H1 (cell line): ENCODE measurements around the gene EME2. TPM values are rescaled to one million over a fixed set of nuclear protein-coding genes. Genes with fewer than 3 reads are reported as not detected.

Source experiments
- BRCA1 ChIP-seq: IDR thresholded peaks from 2 replicates; pipeline ENCODE4 v1.6.1; 2012; ENCODE audit warnings: low read depth, low read length, improper control_type of control experiment
- CHD7 ChIP-seq: fragments of 300-600 bp; sonication (generic); IDR thresholded peaks from 2 replicates; pipeline ENCODE4 v1.7.1; 2012; ENCODE audit warnings: low read length, moderate library complexity, mild to moderate bottlenecking, inconsistent platforms; ENCODE audit not compliant: insufficient replicate concordance
- GTF2F1 ChIP-seq: IDR thresholded peaks from 2 replicates; pipeline ENCODE4 v1.6.1; 2012; ENCODE audit warnings: low read depth, low read length, improper control_type of control experiment, borderline replicate concordance
- HDAC2 ChIP-seq, 2 experiments: fragments of 300-600 bp in 1 of 2; sonication (generic) in 1 of 2; IDR thresholded peaks; 2 replicates each; pipeline ENCODE4 v1.6.1; 2011 to 2012; ENCODE audit warnings: low read depth in 2 of 2, low read length in 2 of 2, mild to moderate bottlenecking in 2 of 2, moderate library complexity in 2 of 2, borderline replicate concordance in 1 of 2, inconsistent platforms in 1 of 2
- MAFK ChIP-seq: IDR thresholded peaks from 2 replicates; pipeline ENCODE4 v1.6.1; 2012; ENCODE audit warnings: low read depth, mild to moderate bottlenecking, improper control_type of control experiment, low read length
- NANOG ChIP-seq: IDR thresholded peaks from 2 replicates; pipeline ENCODE4 v1.6.1; 2011; ENCODE audit warnings: low read length, low read depth, mild to moderate bottlenecking, inconsistent platforms; ENCODE audit not compliant: insufficient read depth, poor library complexity, severe bottlenecking
- SP4 ChIP-seq: IDR thresholded peaks from 2 replicates; pipeline ENCODE4 v1.6.1; 2012; ENCODE audit warnings: low read length, inconsistent platforms
- polyA plus RNA-seq, 7 experiments: library from polyadenylated mRNA; depleted of rRNA in 3 of 7; stranded (reverse) in 5 of 7; unstranded in 2 of 7; fragments of >200 nt in 5 of 7; fragments of 200-250 nt in 2 of 7; gene quantifications; 1 replicate in 5 of 7; 2 replicates in 1 of 7; 4 replicates in 1 of 7; pipeline versions ENCODE4 v1.2.1 to v1.2.3, GENCODE V29; 2011 to 2013; ENCODE audit warnings: missing spikeins in 2 of 7, mixed read lengths in 2 of 7
- total RNA-seq: library from RNA; stranded (reverse); fragmentation: NEBNext Ultra II Directional; extraction: Animal tissue kit (Norgen Biotek cat#: 25700); gene quantifications from 2 replicates; pipeline ENCODE4 v1.2.1, GENCODE V29; 2021

The EME2 gene
- total and polyA plus RNA-seq, 2 of the 8 experiments (the other 6 are each of a cell fraction or from before 2014, with no cell fraction given) = 13.1 to 19.7 TPM

DNA sequence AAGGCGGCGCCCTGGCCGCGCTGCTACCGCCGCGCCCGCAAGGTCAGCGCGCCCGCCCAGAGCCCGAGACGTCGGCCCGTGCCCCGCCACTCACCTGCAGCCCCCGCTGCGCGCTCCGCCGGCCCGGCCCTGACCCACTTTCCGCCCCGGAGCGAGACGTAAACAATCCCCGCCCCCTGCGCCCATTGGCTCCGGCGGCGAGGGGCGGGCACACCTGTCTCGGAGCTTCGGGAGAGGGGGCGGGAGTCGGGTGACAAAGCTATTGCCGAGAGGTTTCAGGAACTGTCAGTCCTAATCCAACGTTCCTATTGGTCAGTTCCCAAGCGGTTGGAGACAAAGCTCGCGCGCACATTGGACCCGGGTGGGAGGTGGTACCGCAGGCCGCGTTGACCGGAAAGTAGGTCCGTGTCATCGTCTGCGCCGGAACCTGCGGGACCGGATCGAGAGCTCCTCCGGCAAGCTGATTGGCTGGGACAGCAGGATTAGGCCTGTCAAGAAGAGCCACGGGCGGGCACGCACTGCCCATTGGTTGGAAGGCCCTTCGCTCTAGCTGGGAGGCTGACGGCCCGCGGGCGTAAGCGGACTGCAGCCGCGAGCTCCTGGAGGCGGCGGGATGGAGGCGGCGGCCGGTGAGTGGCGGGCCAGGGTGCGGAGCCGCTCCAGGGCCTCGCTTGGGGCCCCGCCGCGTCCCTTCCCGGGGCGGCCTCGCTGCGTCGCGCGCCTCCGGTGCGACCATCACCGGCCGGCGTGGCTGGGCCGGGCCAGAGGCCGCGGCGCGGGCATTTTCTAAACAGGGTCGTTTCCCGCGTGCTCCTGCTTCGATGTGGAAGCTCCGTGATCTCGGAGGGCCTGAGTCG is 10.0 kb downstream of the EME2 start, which contains the start of the genes NUBP2 and SPSB3 (continued):
- 0 out of 4 replicates have a peak, but pooled peaks of 1 of the 2 experiments have one; percentile 33 for TF ChIP-seq HDAC2 (IDR thresholded peaks at IDR 0.05; ENCODE audit: borderline replicate concordance in 1 of 2, low read depth in 2 of 2, low read length in 2 of 2)
- no peak for TF ChIP-seq BRCA1
- no peak for TF ChIP-seq CHD7
- TF ChIP-seq GTF2F1 = peak; percentile 18; the same call in 1 of the 2 replicates
- TF ChIP-seq MAFK = no peak
- peak; percentile 17 for TF ChIP-seq NANOG
- peak; percentile 76 for TF ChIP-seq SP4
